SK-N-SH treated with all-trans-retinoic acid at 6 μM for 48 hours (cell line): Measurements from ENCODE around the gene DNAAF5.

ENCODE experiments used
- ARNTL ChIP-seq: fragments of 450-650 bp; formaldehyde crosslinking; IDR thresholded peaks from 2 replicates; pipeline ENCODE4 v1.5.0; 2020; ENCODE audit warnings: low read depth, mild to moderate bottlenecking, moderate library complexity, borderline replicate concordance
- BACH2 ChIP-seq: fragments of 250-450 bp; sonication (Bioruptor Pico); IDR thresholded peaks from 2 replicates; pipeline ENCODE4 v1.9.0; 2021; ENCODE audit warnings: mild to moderate bottlenecking, borderline replicate concordance
- TCF4 ChIP-seq: fragments of 250-450 bp; sonication (Bioruptor Pico); IDR thresholded peaks from 2 replicates; pipeline ENCODE4 v1.8.0; 2021; ENCODE audit warnings: mild to moderate bottlenecking, moderate library complexity, borderline replicate concordance
- TOX ChIP-seq: fragments of 250-450 bp; sonication (Bioruptor Pico); IDR thresholded peaks from 2 replicates; pipeline ENCODE4 v1.8.0; 2021; ENCODE audit warnings: mild to moderate bottlenecking, moderate library complexity, borderline replicate concordance
- ZC3H10 ChIP-seq: fragments of 250-450 bp; sonication (Bioruptor Pico); IDR thresholded peaks from 2 replicates; pipeline ENCODE4 v1.5.1; 2021; ENCODE audit warnings: mild to moderate bottlenecking, moderate library complexity
- ZFP3 ChIP-seq: fragments of 250-450 bp; sonication (Bioruptor Pico); IDR thresholded peaks from 2 replicates; pipeline ENCODE4 v1.5.0; 2020; ENCODE audit warnings: mild to moderate bottlenecking, moderate library complexity
- ZNF565 ChIP-seq: fragments of 450-650 bp; formaldehyde crosslinking; conservative IDR thresholded peaks from 2 replicates; pipeline ENCODE4 v1.5.0; 2020; ENCODE audit warnings: low read depth, mild to moderate bottlenecking, moderate library complexity
- TF ChIP-seq, protein P1 (sequence below): fragments of 250-450 bp; sonication (Bioruptor Pico); IDR thresholded peaks from 2 replicates; pipeline ENCODE4 v1.8.0; 2020; ENCODE audit warnings: mild to moderate bottlenecking, moderate library complexity, borderline replicate concordance
- TF ChIP-seq, protein P2 (sequence below): fragments of 250-450 bp; sonication (Bioruptor Pico); IDR thresholded peaks from 2 replicates; pipeline ENCODE4 v1.8.0; 2021; ENCODE audit warnings: low read depth, mild to moderate bottlenecking, moderate library complexity, borderline replicate concordance
- TF ChIP-seq, protein P3 (sequence below): fragments of 250-450 bp; sonication (Bioruptor Pico); IDR thresholded peaks from 2 replicates; pipeline ENCODE4 v1.5.1; 2021; ENCODE audit warnings: mild to moderate bottlenecking, moderate library complexity

DNA sequence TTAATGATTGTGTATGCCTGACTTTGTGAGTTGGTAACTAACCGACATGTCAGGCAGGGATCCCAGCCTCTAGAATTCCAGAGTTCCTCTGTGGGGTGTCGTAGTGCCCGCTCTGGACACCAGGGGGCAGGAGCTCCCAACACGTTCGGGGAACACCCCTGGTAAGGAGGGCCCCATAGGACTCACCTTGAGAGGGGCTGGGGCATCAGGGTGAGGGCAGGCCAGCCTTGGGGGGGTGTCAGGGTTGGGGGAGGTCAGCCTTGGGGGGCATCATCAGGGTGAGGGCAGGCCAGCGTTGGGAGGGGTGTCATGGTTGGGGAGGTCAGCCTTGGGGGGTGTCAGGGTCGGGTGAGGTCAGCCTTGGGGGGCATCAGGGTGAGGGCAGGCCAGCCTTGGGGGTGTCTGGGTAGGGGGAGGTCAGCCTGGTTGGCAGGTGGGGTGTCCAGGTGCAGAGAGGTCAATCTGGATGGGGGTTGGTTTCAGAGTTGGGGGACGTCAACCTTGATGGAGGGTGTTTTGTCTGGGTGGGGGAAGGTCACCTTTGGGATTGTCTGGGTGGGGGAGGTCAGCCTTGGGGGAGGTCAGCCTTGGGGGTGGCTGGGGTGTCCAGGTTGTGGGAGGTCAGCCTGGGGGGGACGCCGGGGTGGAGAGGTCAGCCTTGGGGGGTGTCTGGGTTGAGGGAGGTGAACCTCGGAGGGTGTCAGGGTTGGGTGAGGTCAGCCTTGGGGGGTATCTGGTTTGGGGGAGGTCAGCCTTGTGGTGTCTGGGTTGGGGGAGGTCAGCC is 60.2 kb downstream of the DNAAF5 start:
- TF ChIP-seq, protein P1, sequence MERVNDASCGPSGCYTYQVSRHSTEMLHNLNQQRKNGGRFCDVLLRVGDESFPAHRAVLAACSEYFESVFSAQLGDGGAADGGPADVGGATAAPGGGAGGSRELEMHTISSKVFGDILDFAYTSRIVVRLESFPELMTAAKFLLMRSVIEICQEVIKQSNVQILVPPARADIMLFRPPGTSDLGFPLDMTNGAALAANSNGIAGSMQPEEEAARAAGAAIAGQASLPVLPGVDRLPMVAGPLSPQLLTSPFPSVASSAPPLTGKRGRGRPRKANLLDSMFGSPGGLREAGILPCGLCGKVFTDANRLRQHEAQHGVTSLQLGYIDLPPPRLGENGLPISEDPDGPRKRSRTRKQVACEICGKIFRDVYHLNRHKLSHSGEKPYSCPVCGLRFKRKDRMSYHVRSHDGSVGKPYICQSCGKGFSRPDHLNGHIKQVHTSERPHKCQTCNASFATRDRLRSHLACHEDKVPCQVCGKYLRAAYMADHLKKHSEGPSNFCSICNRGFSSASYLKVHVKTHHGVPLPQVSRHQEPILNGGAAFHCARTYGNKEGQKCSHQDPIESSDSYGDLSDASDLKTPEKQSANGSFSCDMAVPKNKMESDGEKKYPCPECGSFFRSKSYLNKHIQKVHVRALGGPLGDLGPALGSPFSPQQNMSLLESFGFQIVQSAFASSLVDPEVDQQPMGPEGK (CRISPR knock-in tag), result no peak
- TF ChIP-seq ZFP3 (CRISPR knock-in tag), result no peak
- TF ChIP-seq ZC3H10, result no peak
- TF ChIP-seq ZNF565 (CRISPR knock-in tag), result no peak
- TF ChIP-seq TOX (CRISPR knock-in tag), result no peak
- TF ChIP-seq, protein P2, sequence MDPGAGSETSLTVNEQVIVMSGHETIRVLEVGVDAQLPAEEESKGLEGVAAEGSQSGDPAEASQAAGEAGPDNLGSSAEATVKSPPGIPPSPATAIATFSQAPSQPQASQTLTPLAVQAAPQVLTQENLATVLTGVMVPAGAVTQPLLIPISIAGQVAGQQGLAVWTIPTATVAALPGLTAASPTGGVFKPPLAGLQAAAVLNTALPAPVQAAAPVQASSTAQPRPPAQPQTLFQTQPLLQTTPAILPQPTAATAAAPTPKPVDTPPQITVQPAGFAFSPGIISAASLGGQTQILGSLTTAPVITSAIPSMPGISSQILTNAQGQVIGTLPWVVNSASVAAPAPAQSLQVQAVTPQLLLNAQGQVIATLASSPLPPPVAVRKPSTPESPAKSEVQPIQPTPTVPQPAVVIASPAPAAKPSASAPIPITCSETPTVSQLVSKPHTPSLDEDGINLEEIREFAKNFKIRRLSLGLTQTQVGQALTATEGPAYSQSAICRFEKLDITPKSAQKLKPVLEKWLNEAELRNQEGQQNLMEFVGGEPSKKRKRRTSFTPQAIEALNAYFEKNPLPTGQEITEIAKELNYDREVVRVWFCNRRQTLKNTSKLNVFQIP (CRISPR knock-in tag), result no peak
- no peak for TF ChIP-seq ARNTL (CRISPR knock-in tag)
- no peak for TF ChIP-seq BACH2 (CRISPR knock-in tag)
- TF ChIP-seq TCF4 (CRISPR knock-in tag), result no peak
- TF ChIP-seq, protein P3, sequence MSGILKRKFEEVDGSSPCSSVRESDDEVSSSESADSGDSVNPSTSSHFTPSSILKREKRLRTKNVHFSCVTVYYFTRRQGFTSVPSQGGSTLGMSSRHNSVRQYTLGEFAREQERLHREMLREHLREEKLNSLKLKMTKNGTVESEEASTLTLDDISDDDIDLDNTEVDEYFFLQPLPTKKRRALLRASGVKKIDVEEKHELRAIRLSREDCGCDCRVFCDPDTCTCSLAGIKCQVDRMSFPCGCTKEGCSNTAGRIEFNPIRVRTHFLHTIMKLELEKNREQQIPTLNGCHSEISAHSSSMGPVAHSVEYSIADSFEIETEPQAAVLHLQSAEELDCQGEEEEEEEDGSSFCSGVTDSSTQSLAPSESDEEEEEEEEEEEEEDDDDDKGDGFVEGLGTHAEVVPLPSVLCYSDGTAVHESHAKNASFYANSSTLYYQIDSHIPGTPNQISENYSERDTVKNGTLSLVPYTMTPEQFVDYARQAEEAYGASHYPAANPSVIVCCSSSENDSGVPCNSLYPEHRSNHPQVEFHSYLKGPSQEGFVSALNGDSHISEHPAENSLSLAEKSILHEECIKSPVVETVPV (CRISPR knock-in tag), result no peak
